ENCODE results near the gene SNRPD3.

- TF ChIP-seq, protein P1, sequence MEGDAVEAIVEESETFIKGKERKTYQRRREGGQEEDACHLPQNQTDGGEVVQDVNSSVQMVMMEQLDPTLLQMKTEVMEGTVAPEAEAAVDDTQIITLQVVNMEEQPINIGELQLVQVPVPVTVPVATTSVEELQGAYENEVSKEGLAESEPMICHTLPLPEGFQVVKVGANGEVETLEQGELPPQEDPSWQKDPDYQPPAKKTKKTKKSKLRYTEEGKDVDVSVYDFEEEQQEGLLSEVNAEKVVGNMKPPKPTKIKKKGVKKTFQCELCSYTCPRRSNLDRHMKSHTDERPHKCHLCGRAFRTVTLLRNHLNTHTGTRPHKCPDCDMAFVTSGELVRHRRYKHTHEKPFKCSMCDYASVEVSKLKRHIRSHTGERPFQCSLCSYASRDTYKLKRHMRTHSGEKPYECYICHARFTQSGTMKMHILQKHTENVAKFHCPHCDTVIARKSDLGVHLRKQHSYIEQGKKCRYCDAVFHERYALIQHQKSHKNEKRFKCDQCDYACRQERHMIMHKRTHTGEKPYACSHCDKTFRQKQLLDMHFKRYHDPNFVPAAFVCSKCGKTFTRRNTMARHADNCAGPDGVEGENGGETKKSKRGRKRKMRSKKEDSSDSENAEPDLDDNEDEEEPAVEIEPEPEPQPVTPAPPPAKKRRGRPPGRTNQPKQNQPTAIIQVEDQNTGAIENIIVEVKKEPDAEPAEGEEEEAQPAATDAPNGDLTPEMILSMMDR (IDR thresholded peaks at IDR 0.05), result no peak
- TF ChIP-seq EZH2 (IDR thresholded peaks at IDR 0.05), result no peak
Measured at GRCh38 chr22:24563246-24563645, 7.4 kb downstream of the SNRPD3 start.

Data from neural progenitor cell (in vitro differentiated cells).